ENCODE data around the gene DUSP5.

DNA sequence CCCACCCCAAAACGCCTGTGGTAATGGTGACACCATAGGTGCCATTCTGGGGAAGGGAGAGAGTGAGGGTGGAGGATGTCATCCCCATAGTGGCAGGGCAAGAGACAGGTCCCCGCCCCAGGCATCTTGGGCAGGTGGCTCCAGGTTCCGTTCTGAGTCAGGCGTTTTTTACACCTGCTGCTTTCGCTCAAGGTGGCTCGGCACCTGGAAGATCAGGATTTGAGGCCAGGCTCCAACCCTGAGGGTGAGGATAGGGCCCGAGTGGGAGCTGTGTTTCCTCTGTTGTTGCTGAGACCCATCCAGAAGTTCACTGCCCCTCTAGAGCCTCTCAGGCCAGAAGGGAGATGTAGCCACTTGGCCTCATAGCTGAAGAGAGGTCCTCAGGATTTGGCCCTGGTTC is 36.6 kb upstream of the DUSP5 start:
- TF ChIP-seq POLR2AphosphoS5 (IDR thresholded peaks at IDR 0.05; ENCODE audit: low read depth, low read length), result no peak
- TF ChIP-seq, protein P1, sequence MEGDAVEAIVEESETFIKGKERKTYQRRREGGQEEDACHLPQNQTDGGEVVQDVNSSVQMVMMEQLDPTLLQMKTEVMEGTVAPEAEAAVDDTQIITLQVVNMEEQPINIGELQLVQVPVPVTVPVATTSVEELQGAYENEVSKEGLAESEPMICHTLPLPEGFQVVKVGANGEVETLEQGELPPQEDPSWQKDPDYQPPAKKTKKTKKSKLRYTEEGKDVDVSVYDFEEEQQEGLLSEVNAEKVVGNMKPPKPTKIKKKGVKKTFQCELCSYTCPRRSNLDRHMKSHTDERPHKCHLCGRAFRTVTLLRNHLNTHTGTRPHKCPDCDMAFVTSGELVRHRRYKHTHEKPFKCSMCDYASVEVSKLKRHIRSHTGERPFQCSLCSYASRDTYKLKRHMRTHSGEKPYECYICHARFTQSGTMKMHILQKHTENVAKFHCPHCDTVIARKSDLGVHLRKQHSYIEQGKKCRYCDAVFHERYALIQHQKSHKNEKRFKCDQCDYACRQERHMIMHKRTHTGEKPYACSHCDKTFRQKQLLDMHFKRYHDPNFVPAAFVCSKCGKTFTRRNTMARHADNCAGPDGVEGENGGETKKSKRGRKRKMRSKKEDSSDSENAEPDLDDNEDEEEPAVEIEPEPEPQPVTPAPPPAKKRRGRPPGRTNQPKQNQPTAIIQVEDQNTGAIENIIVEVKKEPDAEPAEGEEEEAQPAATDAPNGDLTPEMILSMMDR (IDR thresholded peaks at IDR 0.05), result no peak
- TF ChIP-seq, protein P2, sequence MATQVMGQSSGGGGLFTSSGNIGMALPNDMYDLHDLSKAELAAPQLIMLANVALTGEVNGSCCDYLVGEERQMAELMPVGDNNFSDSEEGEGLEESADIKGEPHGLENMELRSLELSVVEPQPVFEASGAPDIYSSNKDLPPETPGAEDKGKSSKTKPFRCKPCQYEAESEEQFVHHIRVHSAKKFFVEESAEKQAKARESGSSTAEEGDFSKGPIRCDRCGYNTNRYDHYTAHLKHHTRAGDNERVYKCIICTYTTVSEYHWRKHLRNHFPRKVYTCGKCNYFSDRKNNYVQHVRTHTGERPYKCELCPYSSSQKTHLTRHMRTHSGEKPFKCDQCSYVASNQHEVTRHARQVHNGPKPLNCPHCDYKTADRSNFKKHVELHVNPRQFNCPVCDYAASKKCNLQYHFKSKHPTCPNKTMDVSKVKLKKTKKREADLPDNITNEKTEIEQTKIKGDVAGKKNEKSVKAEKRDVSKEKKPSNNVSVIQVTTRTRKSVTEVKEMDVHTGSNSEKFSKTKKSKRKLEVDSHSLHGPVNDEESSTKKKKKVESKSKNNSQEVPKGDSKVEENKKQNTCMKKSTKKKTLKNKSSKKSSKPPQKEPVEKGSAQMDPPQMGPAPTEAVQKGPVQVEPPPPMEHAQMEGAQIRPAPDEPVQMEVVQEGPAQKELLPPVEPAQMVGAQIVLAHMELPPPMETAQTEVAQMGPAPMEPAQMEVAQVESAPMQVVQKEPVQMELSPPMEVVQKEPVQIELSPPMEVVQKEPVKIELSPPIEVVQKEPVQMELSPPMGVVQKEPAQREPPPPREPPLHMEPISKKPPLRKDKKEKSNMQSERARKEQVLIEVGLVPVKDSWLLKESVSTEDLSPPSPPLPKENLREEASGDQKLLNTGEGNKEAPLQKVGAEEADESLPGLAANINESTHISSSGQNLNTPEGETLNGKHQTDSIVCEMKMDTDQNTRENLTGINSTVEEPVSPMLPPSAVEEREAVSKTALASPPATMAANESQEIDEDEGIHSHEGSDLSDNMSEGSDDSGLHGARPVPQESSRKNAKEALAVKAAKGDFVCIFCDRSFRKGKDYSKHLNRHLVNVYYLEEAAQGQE (IDR thresholded peaks at IDR 0.05; ENCODE audit: insufficient read depth in 1 of 2, low read depth in 2 of 2, low read length in 1 of 2), result no peak
- no peak for TF ChIP-seq TCF7L2 (IDR thresholded peaks at IDR 0.05; ENCODE audit: low read depth, low read length)
